ENCODE data around the gene AFF3.

- TF ChIP-seq CTCF (conservative IDR thresholded peaks at IDR 0.05 in 1 of 2, IDR thresholded peaks at IDR 0.05 in 1 of 2; ENCODE audit: extremely low read depth in 1 of 2, insufficient read depth in 1 of 2, low read depth in 1 of 2, low read length in 2 of 2) (no peak), EZH2 (IDR thresholded peaks at IDR 0.05; ENCODE audit: borderline replicate concordance, low read length) (no peak)
Observed at GRCh38 chr2:100040906-100041305, 101.5 kb downstream of the AFF3 start.

Measured in mammary epithelial cell (primary cell).